Measurements from ENCODE around the gene CAMKK1. TPM values are rescaled to one million over a fixed set of nuclear protein-coding genes. Genes with fewer than 3 reads are reported as not detected.

Gene CAMKK1
- total and polyA plus RNA-seq, 7 donors = 0.91 to 2.3 (median 1.5) TPM

- Histone ChIP-seq H3K36me3 (ENCODE audit: insufficient read depth in 1 of 2, low read depth in 1 of 2) (peaks cover 7 to 78% of the 10 kb centered on the region in 2 donors), H3K4me1 (peaks cover 22% of the 10 kb centered on the region), H3K27me3 (ENCODE audit: insufficient read depth in 3 of 3, low read length in 2 of 3) (no peaks in the 10 kb centered on the region), H3K27ac (no peak overlapping the region), H3K9me3 (no peaks in the 10 kb centered on the region), H3K4me3 (no peak overlapping the region)
- intact Hi-C loops (cut with DNase I) = no loop called here
- ATAC-seq (no peak), DNase-seq (no peak)
- no peak for TF ChIP-seq CTCF (IDR thresholded peaks at IDR 0.05)
- WGBS, 3 donors = 91 to 92% (median 91%) methylated on average over 4 of the region's 4 CpGs
These were observed 66.7 kb downstream of the CAMKK1 start for GRCh38 chr17:3826191-3826590.

GRCh38 chr17:3821101-3821500 lies 71.8 kb downstream of the CAMKK1 start:
- no peaks in the 10 kb centered on the region for H3K27me3 ChIP-seq (ENCODE audit: insufficient read depth in 3 of 3, low read length in 2 of 3)
- ATAC-seq (no peak), DNase-seq (no peak)
- H3K36me3 ChIP-seq (ENCODE audit: insufficient read depth in 1 of 2, low read depth in 1 of 2) = peaks cover 4 to 99% of the 10 kb centered on the region in 2 donors
- TF ChIP-seq CTCF (IDR thresholded peaks at IDR 0.05) = no peak
- intact Hi-C loops (cut with DNase I) = no loop called here
- WGBS, 3 donors = 95 to 96% (median 95%) methylated on average over 9 of the region's 9 CpGs
- no peaks in the 10 kb centered on the region for H3K4me1 ChIP-seq
- H3K9me3 ChIP-seq = no peaks in the 10 kb centered on the region
- no peak overlapping the region for H3K4me3 ChIP-seq
- H3K27ac ChIP-seq = no peak overlapping the region

GRCh38 chr17:3818786-3819185 lies 74.1 kb downstream of the CAMKK1 start:
- no peak overlapping the region for H3K27ac ChIP-seq
- peaks cover 17% of the 10 kb centered on the region for H3K4me1 ChIP-seq
- no peaks in the 10 kb centered on the region for H3K27me3 ChIP-seq (ENCODE audit: insufficient read depth in 3 of 3, low read length in 2 of 3)
- no peak for ATAC-seq
- no peak overlapping the region for H3K4me3 ChIP-seq
- no peak for TF ChIP-seq CTCF (IDR thresholded peaks at IDR 0.05)
- 85 to 88% (median 87%) methylated on average over 6 of the region's 6 CpGs for WGBS, 3 donors
- no peaks in the 10 kb centered on the region for H3K9me3 ChIP-seq
- DNase-seq = no peak
- intact Hi-C loops (cut with DNase I) = loop anchor here in 1 of 2 donors (5.0 kb wide), 2 partner anchors 81 to 136 kb away; no protein-coding TSS in a partner anchor
- peaks cover 10 to 94% of the 10 kb centered on the region in 2 donors for H3K36me3 ChIP-seq (ENCODE audit: insufficient read depth in 1 of 2, low read depth in 1 of 2)

- intact Hi-C loops (cut with DNase I) = loop anchor here in 1 of 2 donors (5.0 kb wide), 2 partner anchors 81 to 136 kb away; no protein-coding TSS in a partner anchor
- H3K4me1 ChIP-seq = peaks cover 17% of the 10 kb centered on the region
- no peak overlapping the region for H3K4me3 ChIP-seq
- ATAC-seq = no peak
- peaks cover 8 to 94% of the 10 kb centered on the region in 2 donors for H3K36me3 ChIP-seq (ENCODE audit: insufficient read depth in 1 of 2, low read depth in 1 of 2)
- 91 to 92% (median 91%) methylated on average over 12 of the region's 12 CpGs for WGBS, 3 donors
- no peak for DNase-seq
- no peak overlapping the region for H3K27ac ChIP-seq
- TF ChIP-seq CTCF (IDR thresholded peaks at IDR 0.05) = no peak
- no peaks in the 10 kb centered on the region for H3K9me3 ChIP-seq
- no peaks in the 10 kb centered on the region for H3K27me3 ChIP-seq (ENCODE audit: insufficient read depth in 3 of 3, low read length in 2 of 3)
These were observed 74.8 kb downstream of the CAMKK1 start for GRCh38 chr17:3817851-3818605.
